Measurements from ENCODE around the gene RNF7.
A peak's percentile ranks its signal among the peaks of the same experiment; 100 is the strongest.

RNF7 gene

DNA sequence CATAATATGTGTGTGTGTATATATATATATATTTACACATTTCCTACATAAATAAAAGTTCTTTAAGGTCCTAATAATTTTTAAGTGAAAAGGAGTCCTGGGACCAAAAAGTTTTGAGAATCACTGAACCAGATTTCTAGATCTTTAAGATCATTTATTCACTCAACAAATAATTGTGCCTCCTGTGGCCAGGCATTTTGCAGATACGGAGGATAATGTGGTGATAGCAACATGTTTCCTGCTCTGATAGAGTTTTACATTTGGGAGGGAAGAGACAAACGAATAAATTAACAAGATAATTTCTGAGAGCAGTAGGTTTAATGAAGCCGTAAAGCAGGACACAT, 448 bp upstream of the RNF7 start:
- TF ChIP-seq, protein P1, sequence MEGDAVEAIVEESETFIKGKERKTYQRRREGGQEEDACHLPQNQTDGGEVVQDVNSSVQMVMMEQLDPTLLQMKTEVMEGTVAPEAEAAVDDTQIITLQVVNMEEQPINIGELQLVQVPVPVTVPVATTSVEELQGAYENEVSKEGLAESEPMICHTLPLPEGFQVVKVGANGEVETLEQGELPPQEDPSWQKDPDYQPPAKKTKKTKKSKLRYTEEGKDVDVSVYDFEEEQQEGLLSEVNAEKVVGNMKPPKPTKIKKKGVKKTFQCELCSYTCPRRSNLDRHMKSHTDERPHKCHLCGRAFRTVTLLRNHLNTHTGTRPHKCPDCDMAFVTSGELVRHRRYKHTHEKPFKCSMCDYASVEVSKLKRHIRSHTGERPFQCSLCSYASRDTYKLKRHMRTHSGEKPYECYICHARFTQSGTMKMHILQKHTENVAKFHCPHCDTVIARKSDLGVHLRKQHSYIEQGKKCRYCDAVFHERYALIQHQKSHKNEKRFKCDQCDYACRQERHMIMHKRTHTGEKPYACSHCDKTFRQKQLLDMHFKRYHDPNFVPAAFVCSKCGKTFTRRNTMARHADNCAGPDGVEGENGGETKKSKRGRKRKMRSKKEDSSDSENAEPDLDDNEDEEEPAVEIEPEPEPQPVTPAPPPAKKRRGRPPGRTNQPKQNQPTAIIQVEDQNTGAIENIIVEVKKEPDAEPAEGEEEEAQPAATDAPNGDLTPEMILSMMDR (IDR thresholded peaks at IDR 0.05; ENCODE audit: low read depth, low read length), result no peak
- peak overlapping the region; percentile 42 for H3K4me3 ChIP-seq (ENCODE audit: low read depth, low read length)
- no peaks in the 10 kb centered on the region; the same call in 1 of the 2 replicates for H3K36me3 ChIP-seq
- DNase-seq, result no peak
- H3K27ac ChIP-seq, result peak overlapping the region; percentile 67
- H3K9me3 ChIP-seq (ENCODE audit: severe bottlenecking), result no peaks in the 10 kb centered on the region
- H3K27me3 ChIP-seq (ENCODE audit: insufficient read depth, low read depth, severe bottlenecking), result no peaks in the 10 kb centered on the region

DNA sequence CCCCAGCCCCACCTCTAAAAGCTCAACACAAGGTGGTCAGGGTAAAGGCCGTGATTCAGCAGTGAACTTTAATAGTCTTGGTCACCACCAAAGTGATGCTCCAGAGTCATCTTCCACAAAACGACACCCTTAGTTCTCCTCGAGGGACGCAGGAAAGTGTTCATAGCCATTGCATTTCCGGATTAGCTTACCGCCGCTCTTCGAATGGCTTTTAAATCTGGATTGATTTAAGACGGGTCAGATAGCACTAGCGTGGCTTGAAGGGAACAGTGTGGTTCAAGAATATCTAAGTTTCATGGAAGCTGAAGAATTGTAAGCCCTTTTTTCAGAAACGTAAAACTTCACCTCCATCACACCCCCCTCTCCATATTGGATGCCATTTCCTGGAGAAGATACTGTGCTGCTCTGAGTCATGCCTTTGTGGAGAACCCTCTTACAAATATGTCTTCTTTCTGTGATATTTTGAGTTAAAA, 829 bp downstream of the RNF7 start:
- peak; percentile 30 for DNase-seq
- Histone ChIP-seq H3K4me3 (ENCODE audit: low read depth, low read length) (peak overlapping the region; percentile 97), H3K9me3 (ENCODE audit: severe bottlenecking) (no peaks in the 10 kb centered on the region), H3K27me3 (ENCODE audit: insufficient read depth, low read depth, severe bottlenecking) (no peaks in the 10 kb centered on the region), H3K36me3 (peaks cover 5% of the 10 kb centered on the region), H3K27ac (peak overlapping the region; percentile 80)
- TF ChIP-seq, protein P1 (IDR thresholded peaks at IDR 0.05; ENCODE audit: low read depth, low read length), result no peak

DNA sequence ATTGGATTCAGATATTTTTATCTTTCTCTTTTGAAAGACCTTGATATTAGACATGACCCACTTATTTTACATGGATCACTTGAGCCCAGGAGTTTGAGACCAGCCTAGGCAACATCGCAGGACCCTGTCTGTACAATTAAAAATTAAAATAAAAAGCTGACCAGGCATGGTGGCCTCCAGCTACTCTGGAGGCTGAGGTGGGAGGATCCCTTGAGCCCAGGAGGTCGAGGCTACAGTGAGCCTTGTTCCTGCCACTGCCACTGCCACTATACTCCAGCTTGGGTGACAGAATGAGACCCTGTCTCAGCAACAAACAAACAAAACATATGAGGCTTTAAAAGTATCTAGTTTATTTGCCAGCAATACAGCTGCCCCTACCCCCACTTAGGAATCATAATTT, 1.6 kb downstream of the RNF7 start:
- Histone ChIP-seq H3K27ac (no peak overlapping the region), H3K4me3 (ENCODE audit: low read depth, low read length) (no peak overlapping the region), H3K9me3 (ENCODE audit: severe bottlenecking) (no peaks in the 10 kb centered on the region), H3K36me3 (peaks cover 8% of the 10 kb centered on the region), H3K27me3 (ENCODE audit: insufficient read depth, low read depth, severe bottlenecking) (no peaks in the 10 kb centered on the region)
- no peak for DNase-seq
- TF ChIP-seq, protein P1 (IDR thresholded peaks at IDR 0.05; ENCODE audit: low read depth, low read length), result no peak

DNA sequence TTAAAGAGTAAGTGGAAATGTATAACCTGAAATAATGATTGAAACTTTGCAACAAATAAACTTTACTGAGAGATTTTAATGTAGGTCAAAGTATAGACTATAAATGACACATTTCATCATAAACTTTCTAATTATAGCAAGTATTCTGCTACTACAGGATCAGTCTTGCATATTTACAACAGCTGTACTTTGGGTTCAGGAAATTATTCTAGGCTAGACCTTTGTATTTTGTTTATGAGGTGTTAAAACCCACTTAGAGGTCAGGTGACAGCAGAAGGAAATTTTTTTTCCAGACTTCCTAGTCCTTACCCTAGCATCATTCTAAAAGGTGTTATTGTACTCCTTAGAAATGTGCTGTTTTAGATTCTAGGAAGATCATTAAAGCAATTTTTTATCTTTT, 2.3 kb downstream of the RNF7 start:
- peaks cover 12% of the 10 kb centered on the region for H3K36me3 ChIP-seq
- H3K27me3 ChIP-seq (ENCODE audit: insufficient read depth, low read depth, severe bottlenecking), result no peaks in the 10 kb centered on the region
- H3K4me3 ChIP-seq (ENCODE audit: low read depth, low read length), result no peak overlapping the region
- DNase-seq, result no peak
- no peak overlapping the region for H3K27ac ChIP-seq
- no peaks in the 10 kb centered on the region for H3K9me3 ChIP-seq (ENCODE audit: severe bottlenecking)
- TF ChIP-seq, protein P1 (IDR thresholded peaks at IDR 0.05; ENCODE audit: low read depth, low read length), result no peak

DNA sequence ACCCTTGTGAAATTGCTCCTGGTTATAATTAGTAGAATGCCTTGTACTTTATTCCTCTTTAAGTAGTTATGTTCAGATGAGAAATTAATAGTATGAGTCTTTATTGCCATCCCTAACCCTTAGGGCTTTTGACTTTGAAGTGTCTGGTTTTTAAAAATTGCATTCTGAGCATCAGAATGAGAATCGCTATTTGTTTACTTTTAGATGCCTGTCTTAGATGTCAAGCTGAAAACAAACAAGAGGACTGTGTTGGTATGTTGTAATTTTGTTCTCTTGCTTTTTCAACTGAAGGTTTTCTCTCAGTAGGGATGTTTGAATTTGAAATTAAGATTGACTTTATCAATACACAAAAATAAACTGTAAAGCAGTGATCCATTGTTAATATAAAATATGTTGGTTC, 5.2 kb downstream of the RNF7 start:
- Histone ChIP-seq H3K27ac (no peak overlapping the region), H3K9me3 (ENCODE audit: severe bottlenecking) (no peaks in the 10 kb centered on the region)
- TF ChIP-seq, protein P1 (IDR thresholded peaks at IDR 0.05; ENCODE audit: low read depth, low read length), result no peak

DNA sequence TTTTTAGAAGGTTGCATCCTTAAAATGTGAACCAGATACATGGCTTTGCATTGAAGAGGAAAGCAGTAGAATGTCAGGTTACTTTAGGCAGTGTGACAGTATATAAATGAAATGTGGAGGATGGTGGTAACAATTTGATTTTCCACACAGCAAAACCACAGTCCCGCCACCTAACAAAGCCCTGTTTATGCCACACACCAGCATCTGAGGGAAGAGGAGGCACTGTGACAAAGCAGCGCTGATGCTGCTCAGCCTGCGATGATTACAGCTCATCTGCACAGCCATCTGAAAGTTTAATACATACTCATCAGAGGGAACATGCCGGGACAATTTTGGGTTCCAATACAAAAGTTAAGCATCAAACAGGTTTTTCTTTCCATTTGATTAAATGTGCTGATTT, 8.9 kb downstream of the RNF7 start:
- H3K36me3 ChIP-seq, result peaks cover 20% of the 10 kb centered on the region
- no peak for DNase-seq
- H3K9me3 ChIP-seq (ENCODE audit: severe bottlenecking), result no peaks in the 10 kb centered on the region
- no peaks in the 10 kb centered on the region for H3K27me3 ChIP-seq (ENCODE audit: insufficient read depth, low read depth, severe bottlenecking)
- TF ChIP-seq, protein P1 (IDR thresholded peaks at IDR 0.05; ENCODE audit: low read depth, low read length), result no peak
- H3K4me3 ChIP-seq (ENCODE audit: low read depth, low read length), result no peak overlapping the region
- H3K27ac ChIP-seq, result no peak overlapping the region

More for the DNA sequence above, 5.2 kb downstream of the RNF7 start:
- DNase-seq, result no peak
- Histone ChIP-seq H3K27me3 (ENCODE audit: insufficient read depth, low read depth, severe bottlenecking) (no peaks in the 10 kb centered on the region), H3K4me3 (ENCODE audit: low read depth, low read length) (no peak overlapping the region), H3K36me3 (peaks cover 20% of the 10 kb centered on the region)

Measured in WERI-Rb-1 (cell line).